EH (cell line): ENCODE data around the gene TTC22.

Experiments
- DNase-seq: peaks from one replicate; pipeline ENCODE4 v3.0.0-alpha.2; 2015; ENCODE audit warnings: low read depth

Gene TTC22

DNA sequence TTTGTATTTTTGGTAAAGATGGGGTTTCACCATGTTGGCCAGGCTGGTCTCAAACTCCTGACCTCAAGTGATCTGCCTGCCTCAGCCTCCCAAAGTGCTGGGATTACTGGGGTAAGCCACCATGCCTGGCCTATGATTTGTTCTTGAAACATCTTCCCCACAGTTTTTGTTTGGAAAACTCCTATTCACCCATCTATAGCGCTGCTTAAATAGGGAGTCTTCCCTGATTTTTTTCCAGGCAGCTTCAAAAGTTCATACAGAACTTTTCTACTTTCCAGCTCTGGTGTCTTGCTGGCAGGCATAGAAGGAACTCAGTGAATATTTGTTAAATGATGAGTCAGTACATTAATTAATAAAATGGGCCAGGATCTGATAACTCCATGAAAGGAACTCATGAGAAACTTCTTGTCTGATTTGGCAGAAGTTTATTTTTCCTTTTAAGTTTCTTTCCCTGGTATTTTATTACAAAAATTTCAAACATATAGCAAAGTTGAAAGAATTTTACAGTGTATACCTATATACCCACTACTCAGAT lies 33.0 kb upstream of the TTC22 start:
- DNase-seq, result peak; percentile 45

DNA sequence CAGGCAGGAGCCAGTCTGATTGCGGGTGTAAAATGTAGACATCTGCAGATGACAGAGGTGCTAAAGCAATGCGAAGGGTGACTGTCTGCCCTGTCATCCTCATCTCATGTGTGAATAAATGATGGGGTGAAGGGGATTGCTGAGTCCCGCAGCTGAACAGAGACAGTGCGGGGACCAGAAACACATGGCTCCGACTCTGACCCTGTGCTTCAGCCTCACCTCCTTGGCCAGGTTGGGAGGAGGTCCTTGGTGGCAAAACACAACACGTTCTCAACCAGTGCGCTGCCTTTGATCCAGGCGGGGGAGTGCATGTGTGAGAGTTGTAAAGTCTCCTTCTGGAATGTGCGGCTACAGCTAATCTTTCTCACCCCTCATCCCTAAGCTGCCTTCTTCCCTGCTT lies 32.0 kb upstream of the TTC22 start:
- DNase-seq, result no peak

DNA sequence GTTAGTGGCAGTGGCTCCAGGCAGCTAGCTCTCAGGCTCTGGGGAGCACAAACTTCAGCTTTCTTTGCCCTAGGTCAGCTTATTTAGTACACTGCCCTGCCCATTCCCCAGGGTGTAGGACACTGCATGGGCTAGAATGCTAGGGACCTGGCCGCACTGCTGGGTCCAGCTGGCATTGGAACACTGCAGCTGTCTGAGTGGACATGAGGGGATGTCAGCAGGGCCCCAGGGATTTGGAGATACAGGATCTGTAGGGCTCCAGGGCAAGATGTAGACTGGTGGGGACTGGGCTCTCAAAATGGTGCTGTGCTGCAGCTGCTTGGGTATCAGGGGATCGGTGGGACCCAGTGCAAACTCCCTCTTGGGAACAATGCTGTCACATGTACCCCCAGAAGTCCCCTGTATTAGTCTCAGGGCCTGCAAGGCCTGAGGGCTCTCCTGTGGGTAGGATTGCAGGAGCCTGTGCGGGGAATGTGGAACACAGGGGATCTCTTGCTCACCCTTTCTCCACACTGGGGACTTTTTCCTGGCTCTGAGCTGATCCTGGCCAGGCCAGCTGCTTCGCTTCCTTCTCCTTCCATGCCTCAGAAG lies 25.2 kb upstream of the TTC22 start:
- no peak for DNase-seq

DNA sequence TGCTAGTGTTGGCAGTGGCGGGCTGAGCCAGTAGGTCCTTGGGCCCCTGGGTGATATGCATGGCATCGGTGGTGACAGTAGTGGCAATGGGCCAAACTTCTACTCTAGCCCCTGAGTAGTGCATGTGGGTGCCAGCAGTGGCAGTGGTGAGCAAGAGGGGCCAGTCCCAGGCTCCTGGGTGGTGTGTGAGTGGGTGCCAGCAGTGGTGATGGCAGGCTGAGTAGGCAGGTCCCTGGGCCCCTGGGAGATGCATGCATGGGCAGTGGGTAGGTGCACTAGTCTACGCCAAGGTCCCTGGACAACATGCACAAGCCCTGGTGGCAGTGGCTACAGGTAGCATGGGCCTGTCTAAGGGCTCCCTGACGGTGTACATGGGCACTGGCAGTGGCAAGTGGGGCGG lies 24.6 kb upstream of the TTC22 start:
- no peak for DNase-seq

DNA sequence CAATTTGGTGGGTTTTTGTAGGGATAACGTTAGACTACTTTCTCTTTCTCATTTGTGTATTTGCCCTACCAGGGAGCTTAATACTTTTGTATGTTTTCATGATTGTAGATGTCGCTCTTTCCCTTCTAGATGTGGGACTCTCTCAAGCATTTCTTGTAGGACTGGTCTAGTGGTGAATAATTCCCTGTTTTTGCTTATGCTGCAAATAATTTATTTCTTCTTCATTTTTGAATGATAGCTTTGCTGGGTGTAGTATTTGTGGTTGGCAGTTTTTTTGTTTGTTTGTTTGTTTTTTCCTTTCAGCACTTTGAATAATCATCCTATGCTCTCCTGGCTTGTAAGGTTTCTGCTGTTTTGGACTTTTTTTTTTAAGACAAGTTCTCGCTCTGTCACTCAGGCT lies 22.5 kb upstream of the TTC22 start:
- DNase-seq, result no peak

DNA sequence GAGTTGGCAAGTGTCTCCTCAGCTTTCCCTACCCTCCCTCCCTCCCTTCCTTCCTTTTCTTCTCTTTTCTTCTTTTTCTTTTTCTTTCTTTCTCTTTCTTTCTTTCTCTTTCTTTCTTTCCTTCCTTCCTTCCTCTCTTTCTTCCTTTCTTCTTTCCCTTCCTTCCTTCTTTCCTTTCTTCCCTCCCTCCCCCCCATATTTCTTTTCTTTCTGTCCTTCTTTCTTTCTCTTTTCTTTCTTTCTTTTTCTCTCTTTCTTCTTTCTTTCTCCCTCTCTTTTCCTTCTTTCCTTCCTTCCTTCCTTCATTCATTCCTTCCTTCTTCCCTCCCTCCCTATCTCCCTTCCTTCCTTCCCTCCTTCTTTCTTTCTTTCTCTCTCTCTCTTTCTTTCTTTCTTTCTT lies 18.6 kb upstream of the TTC22 start:
- DNase-seq, result no peak

DNA sequence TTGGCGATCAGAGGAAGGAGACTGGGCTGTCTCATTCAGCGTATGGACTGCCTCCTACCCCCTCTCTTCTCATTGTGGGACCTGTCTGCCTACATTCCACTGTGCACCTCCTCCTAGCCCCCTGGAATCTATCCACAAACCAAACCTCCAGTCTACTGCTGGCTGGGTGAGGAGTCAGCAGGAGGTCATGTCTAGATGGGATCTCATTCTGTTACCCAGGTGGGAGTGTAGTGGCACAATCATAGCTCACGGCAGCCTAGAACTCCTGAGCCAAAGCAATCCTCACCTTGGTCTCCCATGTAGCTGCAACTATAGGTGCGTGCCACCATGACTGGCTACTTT lies 18.0 kb upstream of the TTC22 start:
- DNase-seq, result no peak

DNA sequence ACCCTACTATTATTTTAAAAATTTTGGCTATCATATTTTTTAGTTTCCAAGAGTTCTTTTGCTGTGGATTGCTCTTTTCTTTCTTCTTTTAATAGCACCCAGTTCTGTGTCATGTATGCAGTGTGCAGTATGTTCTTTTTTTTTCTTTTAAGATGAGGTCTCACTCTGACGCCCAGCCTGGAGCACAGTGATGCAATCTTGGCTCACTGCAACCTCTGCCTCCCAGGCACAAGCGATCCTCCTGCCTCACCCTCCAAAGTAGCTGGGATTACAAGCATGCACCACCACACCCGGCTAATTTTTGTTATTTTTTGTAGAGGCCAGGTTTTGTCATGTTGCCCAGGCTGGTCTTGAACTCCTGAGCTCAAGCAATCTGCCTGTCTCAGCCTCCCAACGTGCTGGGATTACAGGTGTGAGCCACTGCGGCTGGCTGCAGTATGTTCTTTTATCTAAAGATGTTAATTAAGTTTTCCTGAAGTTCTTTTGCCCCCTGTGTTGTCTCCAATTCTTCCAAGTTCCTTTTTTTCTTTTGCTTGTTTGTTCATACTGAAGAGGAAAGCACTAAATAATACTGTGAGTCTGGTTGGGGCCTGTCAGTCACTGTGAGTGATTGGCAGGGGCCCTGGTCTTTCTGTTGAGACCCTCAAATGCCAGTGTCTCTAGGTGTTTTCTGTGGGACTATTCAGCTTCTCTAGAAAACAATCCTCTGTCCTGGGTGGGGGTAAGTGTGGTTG lies 17.5 kb upstream of the TTC22 start:
- DNase-seq, result peak; percentile 19

DNA sequence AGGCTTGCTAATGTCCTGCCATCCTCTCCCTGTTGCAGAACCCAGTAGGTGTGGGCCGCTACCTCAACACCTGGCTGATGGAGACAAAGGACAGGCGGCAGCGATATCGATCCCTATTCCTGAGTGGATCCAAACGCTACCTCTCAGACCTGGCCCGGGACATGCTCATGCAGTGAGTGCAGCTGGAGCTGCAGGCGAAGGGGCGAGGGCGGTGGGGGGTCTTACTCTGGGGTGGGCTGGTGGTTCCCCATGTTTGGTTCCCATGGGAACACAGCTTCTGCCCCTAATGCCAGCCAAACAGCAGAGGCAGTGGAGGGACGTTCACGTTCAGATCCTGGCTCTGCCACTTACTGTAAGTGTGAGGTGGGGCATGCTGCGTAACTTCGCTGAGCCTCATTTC lies 15.8 kb upstream of the TTC22 start:
- DNase-seq, result no peak

DNA sequence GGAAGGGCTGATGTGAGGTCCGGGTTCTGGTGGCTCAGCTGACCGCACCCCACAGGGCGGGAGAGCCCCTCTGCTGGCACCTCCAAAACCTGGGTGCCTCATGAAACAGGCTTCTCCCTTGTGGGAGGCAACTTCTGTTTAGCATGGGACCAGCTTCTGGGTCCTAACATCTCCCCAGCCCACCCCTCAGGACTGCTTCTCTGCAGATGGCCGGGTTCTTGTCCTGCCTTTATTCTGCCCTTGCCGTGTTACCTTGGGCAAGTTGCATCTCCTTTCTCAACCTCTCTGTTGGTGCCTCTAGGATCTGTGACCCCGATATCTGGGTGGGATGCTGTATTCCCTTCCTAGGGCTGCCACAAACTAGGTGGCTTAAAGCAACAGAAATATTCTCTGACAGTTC lies 15.0 kb upstream of the TTC22 start:
- DNase-seq, result no peak

DNA sequence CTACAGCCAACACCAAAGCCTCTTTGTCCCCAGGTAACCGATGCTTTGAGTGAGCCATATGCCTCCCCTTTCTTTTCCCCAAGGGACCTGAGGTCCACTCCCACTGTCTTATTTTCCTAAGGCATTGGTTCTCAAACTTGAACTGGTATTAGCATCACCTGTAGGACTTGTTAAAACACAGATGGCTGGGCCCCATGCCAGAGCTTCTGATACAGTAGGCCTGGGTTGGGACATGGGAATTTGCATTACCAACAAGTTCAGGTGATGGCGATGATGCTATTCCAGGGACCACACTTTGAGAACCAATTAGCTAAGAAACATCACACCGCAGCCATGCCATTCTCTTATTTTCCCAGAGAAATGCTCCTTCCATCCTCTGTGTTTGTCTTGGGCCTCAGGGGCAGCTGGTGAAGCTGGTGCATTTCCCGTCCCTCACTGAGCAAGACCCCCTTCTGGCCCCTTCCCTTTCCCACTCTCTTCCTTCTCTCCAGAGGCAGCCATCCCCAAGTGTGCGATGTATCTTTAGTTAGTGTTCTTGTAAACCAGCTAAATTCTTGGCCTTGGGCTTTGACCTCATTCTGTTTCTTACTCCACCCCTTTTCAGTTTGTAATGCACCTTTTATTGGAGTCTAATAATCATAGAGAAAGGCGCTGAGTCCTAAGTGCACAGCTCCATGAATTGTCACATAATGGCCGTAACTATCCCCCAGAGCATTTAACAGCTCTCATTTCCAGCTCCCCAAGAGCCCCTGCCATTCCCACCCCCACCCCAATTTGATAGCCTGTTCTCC lies 14.2 kb upstream of the TTC22 start:
- no peak for DNase-seq

DNA sequence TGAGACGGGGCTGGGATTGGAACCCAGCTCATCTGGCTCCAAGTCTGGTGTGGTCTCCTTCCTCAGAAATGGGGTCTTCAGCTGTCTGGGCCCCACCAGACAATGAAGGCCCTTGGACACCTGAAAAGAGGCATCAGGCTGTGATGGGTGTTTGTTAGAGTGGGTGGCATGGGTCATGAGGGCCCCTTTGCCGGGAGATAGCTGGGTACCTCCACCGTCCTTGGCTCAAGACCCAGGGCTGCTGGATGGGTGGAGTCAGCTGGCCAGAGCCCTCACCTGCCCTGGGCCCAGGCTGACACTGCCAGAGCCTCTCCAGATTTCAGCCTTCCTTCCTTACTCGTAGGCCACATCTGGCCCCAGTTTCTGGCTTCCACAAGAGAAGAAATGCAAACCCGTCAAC lies 13.4 kb upstream of the TTC22 start:
- no peak for DNase-seq

DNA sequence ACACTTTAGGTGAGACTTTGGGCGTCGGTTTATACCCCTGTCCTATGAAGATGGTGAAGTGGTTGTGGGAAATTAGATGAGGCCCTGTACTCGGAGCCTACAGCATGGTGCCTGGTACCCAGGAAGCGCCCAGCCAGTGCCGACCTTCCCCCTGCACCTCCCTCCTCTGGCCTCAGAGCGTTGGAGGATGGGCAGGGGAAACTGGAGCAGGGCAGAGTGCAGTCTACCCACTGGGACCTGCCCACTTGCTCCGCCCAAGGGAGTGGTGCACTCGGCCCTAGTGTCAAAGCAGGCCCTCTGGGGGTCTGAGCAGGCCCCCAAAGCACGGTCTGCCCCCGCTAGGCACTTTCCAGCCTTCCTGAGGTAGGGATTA lies 13.0 kb upstream of the TTC22 start:
- no peak for DNase-seq

DNA sequence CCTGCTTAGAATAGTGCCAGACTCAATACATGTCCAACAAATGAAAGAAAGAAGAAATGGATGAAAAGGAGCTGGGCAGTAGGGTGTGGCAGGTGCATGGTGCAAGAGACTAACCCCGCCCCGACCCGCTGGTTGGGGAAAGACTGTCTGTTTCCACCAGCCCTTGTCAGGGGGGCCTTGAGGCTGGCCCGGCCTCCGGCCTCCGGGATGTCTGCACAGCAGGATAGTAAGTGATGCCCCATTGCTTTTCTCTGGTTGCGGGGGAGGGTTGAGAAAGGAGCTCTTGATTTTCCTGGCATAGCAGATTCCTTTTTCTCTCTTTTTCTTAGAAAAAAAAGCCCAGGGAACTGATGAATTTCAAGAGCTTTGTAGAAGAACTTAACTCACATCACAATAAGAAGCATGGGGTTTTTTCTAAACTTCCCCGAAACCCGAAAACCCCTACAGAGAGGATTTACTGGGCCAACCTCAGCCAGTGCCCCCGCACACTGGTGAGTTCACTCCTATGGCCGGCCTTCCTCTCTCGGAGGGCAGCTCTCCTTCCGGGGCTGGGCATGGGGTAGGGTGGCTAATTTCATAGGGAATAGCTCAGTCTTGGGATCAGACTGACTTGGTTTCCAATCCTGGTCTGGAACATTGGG lies 12.5 kb upstream of the TTC22 start:
- DNase-seq, result no peak

DNA sequence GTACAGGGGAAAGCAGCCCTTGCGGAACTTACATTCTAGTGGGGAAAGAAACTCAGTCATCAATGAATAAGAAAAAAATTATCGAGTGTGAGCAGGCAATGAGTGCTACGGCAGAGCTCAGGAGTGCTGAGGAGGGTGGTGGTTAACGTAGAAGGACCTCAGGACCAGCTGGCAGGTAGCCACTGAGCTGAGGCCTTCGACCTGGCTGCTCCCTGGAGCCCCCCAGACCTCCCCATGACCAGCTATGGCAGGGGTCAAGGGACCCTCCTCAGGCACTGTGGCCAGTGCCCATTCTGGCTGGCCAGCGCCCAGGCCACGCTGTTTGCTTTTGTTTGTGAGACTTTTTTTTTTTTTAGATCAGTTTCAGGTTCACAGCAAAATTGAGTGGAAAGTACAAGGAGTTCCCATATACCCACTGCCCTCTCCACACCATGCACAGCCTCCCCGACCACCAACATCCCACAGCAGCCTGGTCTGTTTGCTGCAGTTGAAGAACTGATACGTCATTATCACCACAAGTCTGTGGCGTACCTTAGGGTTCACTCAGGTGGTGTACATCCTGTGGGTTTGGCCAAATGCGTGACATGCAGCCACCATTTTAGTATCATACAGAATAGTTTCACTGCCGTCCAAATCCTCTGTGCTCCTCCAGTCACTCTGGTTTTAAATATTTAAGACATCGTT lies 11.8 kb upstream of the TTC22 start:
- no peak for DNase-seq

DNA sequence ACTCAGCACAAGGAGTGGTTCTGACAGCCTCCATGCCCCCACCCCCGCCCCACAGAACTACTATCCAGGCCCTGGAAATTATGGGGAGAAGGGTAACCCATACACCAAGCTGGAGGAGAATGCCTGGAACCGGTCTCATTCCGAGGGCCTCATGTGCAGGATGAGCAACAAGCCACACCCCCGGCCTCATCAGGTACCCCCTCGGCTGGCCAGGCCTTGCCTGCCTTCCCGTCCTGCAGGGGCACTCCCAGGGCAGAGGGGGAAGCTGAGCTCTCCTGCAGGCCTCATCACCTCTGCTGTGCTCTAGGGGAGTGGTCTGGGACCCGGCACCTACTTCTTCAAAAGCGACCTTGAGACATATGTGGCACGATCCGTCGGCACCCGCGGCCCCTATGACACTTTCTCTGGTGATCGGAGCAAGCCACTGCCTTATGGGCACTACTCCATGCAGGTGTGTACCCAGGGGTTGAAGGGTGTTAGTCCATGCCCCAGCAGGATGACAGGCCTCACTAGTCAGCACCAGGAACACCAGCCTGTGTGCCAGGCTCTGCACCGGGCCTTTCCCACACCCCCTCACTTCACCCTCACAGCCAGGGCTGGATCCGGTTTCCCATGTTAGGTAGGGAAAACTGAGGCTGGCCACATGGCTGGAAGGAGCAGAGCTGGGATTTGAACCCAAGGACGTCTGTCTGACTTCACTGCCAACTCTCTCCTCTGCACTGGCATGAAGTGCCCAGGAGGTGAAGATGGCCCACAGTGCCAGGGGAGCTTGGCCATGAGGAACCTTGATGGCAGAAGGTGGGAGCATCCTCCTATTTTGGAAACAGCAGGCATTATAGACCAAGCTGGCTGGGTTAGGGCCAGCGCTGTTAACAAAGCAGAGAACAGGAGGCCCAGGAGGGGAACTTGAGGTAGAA lies 10.9 kb upstream of the TTC22 start:
- no peak for DNase-seq

DNA sequence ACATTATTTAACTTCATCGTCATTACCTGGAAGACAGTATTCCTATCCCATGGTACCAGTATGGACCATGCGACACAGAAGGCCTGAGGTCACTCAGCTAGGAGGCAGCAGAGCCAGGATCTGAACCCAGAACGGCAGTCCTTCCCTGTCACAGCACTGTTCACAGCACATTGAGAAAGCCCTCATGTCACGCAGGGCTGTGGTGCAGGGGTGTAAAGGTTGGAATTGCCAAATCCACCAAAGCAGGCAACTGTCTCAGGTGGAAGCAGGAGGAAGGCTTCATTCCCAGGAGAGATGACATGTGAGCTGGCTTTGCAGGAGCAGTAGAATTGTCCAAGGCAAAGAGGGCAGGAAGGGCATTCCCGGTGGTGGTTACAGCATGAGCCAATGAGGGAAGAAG lies 9.9 kb upstream of the TTC22 start:
- no peak for DNase-seq

DNA sequence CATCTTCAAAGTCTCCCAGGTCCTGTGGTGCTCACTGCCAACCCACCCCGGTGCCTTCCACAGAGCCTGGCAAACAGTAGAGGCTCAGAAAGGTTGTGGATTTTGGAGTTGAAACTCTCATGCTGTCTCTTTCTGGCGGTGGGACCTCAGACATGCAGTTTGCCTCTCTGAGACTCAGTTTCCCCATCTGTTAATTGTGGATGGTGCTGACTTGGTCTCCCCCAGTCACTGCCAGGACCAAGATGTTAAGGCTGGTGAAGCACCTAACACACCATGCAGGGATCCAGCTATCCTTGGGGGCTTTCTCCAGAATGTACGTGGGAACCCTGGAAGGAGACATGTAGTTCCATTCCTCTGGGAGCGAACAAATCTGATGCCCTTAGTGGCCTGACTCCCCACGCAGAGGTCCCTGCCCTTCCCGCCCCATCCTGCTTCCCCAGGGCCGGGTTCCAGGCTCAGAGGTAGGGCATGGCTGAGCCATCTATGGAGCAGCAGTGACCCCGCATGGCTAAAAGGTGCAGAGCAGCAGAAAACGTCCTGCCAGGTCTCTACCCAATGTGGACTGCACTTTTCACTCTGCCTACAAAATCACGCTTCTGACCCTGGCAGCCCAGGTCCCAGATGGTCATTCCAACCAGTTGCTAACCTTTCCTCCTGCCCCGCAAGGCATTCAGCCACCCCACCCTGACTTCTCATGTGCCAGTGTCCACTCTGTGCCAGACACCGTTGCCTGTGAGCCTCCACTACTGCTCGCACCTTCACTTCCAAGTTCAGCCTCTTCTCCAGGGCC lies 9.2 kb upstream of the TTC22 start:
- DNase-seq, result peak; percentile 61

DNA sequence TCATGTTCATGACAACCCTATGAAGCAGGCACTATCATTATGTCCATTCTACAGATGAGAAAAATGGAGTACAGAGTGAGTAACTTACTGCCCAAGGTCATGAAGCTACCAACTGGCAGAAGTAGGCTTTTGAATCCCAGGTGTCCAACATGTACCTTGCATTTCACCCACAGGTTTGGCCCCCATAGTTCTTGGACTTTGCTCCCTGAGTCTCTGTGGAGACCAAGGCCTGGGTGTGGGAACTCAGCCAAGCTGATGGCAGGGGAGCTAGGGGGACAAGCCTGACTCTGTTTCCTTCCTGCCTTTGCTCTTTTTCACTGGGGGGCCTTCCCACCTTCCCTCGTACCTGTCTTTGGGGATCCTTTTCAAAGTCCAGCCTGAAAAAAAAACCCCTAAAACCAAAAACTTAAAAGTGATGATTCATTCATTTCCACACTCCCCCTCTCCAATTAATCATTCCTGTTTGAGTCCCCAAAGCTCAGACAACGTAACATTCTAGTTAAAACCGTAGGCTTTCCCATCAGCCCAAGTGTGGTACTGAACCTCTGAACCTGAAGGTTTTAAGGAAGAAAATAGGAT lies 8.5 kb upstream of the TTC22 start:
- DNase-seq, result no peak
